Ascending aorta (tissue), 2 donors: ENCODE results near the gene LPAR1. TPM values are rescaled to one million over a fixed set of nuclear protein-coding genes. Genes with fewer than 3 reads are reported as not detected.
A peak's percentile ranks its signal among the peaks of the same experiment; 100 is the strongest.

Experiments
- DNase-seq, 2 donors: peaks; one replicate each; pipeline ENCODE4 v3.0.0-alpha.2; 2019; ENCODE audit warnings: low spot score in 2 of 2
- H3K27ac ChIP-seq, 2 donors: fragments of 200-600 bp; sonication (generic); one replicate each; pipeline ENCODE4 v1.5.1; 2016 to 2017; ENCODE audit warnings: mild to moderate bottlenecking in 1 of 2
- H3K27me3 ChIP-seq: fragments of 200-600 bp; sonication (generic); one replicate; pipeline ENCODE4 v1.5.1; 2017
- H3K36me3 ChIP-seq, 2 donors: fragments of 200-600 bp; sonication (generic); one replicate each; pipeline ENCODE4 v1.5.1; 2016
- H3K4me1 ChIP-seq, 2 donors: fragments of 200-600 bp; sonication (generic); one replicate each; pipeline ENCODE4 v1.5.1; 2016 to 2017; ENCODE audit warnings: mild to moderate bottlenecking in 1 of 2
- H3K4me3 ChIP-seq, 2 donors: fragments of 200-600 bp; sonication (generic); one replicate each; pipeline ENCODE4 v1.5.1; 2016 to 2017; ENCODE audit warnings: mild to moderate bottlenecking in 1 of 2
- H3K9me3 ChIP-seq, 2 donors: fragments of 200-600 bp; sonication (generic); one replicate each; pipeline ENCODE4 v1.5.1; 2016
- CTCF ChIP-seq, 3 experiments: fragments of 200-600 bp in 2 of 3; fragments of 450-650 bp in 1 of 3; sonication (generic) in 2 of 3; IDR thresholded peaks; one replicate each; pipeline ENCODE4 v1.5.1; 2016 to 2019; ENCODE audit warnings: antibody characterized with exemption in 3 of 3, mild to moderate bottlenecking in 1 of 3, moderate library complexity in 1 of 3
- intact Hi-C: fragments of 100-400 bp; cut with DNase I; formaldehyde crosslinking; loops from one replicate; pipeline ENCODE4 v1.15.1; 2023
- total RNA-seq: library from RNA; depleted of rRNA; stranded (reverse); fragments of >200 nt; gene quantifications from one replicate; pipeline ENCODE4 v1.1.0, GENCODE V29; 2016

LPAR1 gene
- total RNA-seq, 1 donor from 2014 or later = 35.4 TPM

GRCh38 chr9:110898358-110898757 lies 139.9 kb downstream of the LPAR1 start:
- intact Hi-C loops = loop anchor here (2.0 to 5.0 kb wide), 3 partner anchors 36 to 242 kb away; no protein-coding TSS in a partner anchor
- Histone ChIP-seq H3K27me3 (no peaks in the 10 kb centered on the region), H3K27ac (peak overlapping the region; percentile 81 to 87), H3K36me3 (no peaks in the 10 kb centered on the region), H3K4me3 (no peak overlapping the region), H3K9me3 (no peaks in the 10 kb centered on the region), H3K4me1 (peaks cover 16 to 68% of the 10 kb centered on the region in 2 donors)
- TF ChIP-seq CTCF (IDR thresholded peaks at IDR 0.05) = no peak
- no peak for DNase-seq

DNA sequence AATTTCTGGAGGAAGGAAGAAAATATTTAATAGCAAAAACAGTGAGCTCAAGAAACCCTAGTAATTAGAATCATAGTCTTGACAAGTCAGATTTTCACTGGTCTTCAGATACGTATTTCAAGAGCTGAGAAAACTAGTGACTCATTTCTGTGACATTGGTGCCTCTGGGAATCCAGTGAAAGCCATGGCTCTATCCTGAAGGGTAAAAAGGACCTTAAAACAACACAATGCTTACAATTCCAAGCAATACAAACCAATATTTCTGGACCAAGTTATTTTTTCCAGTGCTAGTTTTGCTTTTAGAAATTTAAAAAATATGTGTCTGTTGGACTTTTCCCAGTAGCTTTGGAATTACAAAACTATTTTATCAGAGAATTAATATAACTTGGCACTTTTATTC lies 140.3 kb downstream of the LPAR1 start:
- Histone ChIP-seq H3K4me1 (peaks cover 16 to 66% of the 10 kb centered on the region in 2 donors), H3K27me3 (no peaks in the 10 kb centered on the region), H3K9me3 (no peaks in the 10 kb centered on the region), H3K36me3 (no peaks in the 10 kb centered on the region), H3K27ac (peak overlapping the region; percentile 81 to 87), H3K4me3 (no peak overlapping the region)
- intact Hi-C loops = loop anchor here (2.0 to 5.0 kb wide), 3 partner anchors 36 to 241 kb away; no protein-coding TSS in a partner anchor
- no peak for TF ChIP-seq CTCF (IDR thresholded peaks at IDR 0.05)
- no peak for DNase-seq

DNA sequence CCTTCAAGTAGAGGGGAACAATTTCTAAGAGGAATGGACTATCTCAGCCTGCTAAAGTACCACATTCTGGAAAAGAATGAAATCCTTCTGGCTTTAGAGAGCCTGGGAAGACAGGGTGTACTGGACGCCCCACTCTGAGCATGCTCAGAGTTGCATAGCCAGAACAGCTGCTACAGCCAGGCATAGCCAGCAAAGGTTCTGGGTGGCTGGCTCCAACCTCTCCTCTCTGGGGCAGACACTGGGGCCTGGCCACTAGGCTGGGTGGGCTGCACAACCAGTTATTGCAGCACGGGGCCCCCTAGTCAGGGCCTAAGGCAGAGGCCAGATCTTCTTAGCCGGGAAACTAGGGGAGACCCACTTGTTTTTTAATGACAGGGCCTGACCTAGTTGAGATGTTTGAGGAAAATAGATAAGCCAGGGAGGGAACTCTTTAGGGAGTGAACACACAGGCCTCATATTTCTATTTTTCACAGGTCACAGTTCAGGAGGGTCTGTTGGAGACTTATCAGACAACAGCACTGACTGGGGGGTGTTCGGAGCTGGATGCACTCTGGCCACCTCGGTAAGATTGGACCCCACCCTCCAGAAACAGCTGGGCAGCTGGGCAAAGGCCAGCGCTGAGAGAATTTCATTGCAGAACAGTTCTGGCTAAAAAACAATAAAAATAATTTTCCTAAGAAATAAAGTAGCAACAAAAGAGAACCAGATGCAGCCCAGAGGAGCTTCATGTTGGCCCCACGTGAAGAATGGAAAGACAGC lies 142.9 kb downstream of the LPAR1 start:
- Histone ChIP-seq H3K4me3 (no peak overlapping the region), H3K27me3 (no peaks in the 10 kb centered on the region), H3K9me3 (no peaks in the 10 kb centered on the region), H3K4me1 (peaks cover 11 to 51% of the 10 kb centered on the region in 2 donors), H3K36me3 (no peaks in the 10 kb centered on the region), H3K27ac (peak overlapping the region; percentile 81 to 87)
- no peak for DNase-seq
- no peak for TF ChIP-seq CTCF (IDR thresholded peaks at IDR 0.05)
- intact Hi-C loops = loop anchor here (5.0 kb wide), 2 partner anchors 33 to 153 kb away; no protein-coding TSS in a partner anchor

- H3K27me3 ChIP-seq = no peaks in the 10 kb centered on the region
- no peaks in the 10 kb centered on the region for H3K36me3 ChIP-seq
- H3K27ac ChIP-seq = peak overlapping the region; percentile 81 to 87
- no peak for DNase-seq
- no peak for TF ChIP-seq CTCF (IDR thresholded peaks at IDR 0.05)
- intact Hi-C loops = loop anchor here (5.0 kb wide), 2 partner anchors 32 to 152 kb away; no protein-coding TSS in a partner anchor
- H3K4me3 ChIP-seq = no peak overlapping the region
- H3K4me1 ChIP-seq = peaks cover 8 to 47% of the 10 kb centered on the region in 2 donors
- H3K9me3 ChIP-seq = no peaks in the 10 kb centered on the region
Observed at GRCh38 chr9:110894731-110895130, 143.5 kb downstream of the LPAR1 start.

GRCh38 chr9:110892689-110893088 lies 145.6 kb downstream of the LPAR1 start:
- TF ChIP-seq CTCF (IDR thresholded peaks at IDR 0.05) = no peak
- no peaks in the 10 kb centered on the region for H3K9me3 ChIP-seq
- H3K4me3 ChIP-seq = no peak overlapping the region
- intact Hi-C loops = no loop called here
- H3K27ac ChIP-seq = peak overlapping the region; percentile 27 to 59
- no peaks in the 10 kb centered on the region for H3K36me3 ChIP-seq
- H3K27me3 ChIP-seq = no peaks in the 10 kb centered on the region
- peaks cover 4 to 30% of the 10 kb centered on the region in 2 donors for H3K4me1 ChIP-seq
- no peak for DNase-seq
